GM12801 (cell line): ENCODE measurements around the gene FRAS1.

Source experiments
- CTCF ChIP-seq: IDR thresholded peaks from one replicate; pipeline ENCODE4 v1.5.1; 2011; ENCODE audit warnings: control low read depth; ENCODE audit not compliant: insufficient read length; ENCODE audit errors: extremely low read depth

FRAS1 gene

GRCh38 chr4:78057135-78057599 lies at the start of gene FRAS1:
Gene FRAS1 (plus strand): TSS chr4:78057323. CDS start chr4:78058010, 687 bp downstream.
- no peak for TF ChIP-seq CTCF

GRCh38 chr4:78014889-78015886 lies 41.9 kb upstream of the FRAS1 start:
- TF ChIP-seq CTCF, result no peak

GRCh38 chr4:78018271-78019049 lies 38.7 kb upstream of the FRAS1 start:
- TF ChIP-seq CTCF, result no peak

- no peak for TF ChIP-seq CTCF
Observed at GRCh38 chr4:78019414-78019813, 37.7 kb upstream of the FRAS1 start.

GRCh38 chr4:78020677-78021076 lies 36.4 kb upstream of the FRAS1 start:
- no peak for TF ChIP-seq CTCF

- TF ChIP-seq CTCF, result no peak
Observed at GRCh38 chr4:78022517-78022916, 34.6 kb upstream of the FRAS1 start.

GRCh38 chr4:78024085-78024484 lies 33.0 kb upstream of the FRAS1 start:
- TF ChIP-seq CTCF, result no peak
